Gastrocnemius medialis (tissue), 4 donors: Measurements from ENCODE around the gene SMYD1. TPM values are rescaled to one million over a fixed set of nuclear protein-coding genes. Genes with fewer than 3 reads are reported as not detected.
"Not testable (repeated sequence)": the region's sequence is repeated elsewhere in the genome, so short reads cannot be mapped to it uniquely, and the experiment has no call there.

Experiments used
- ATAC-seq, 2 donors: fragments of 150-250 bp; one replicate each; pipeline ENCODE4 v1.9.1; 2016
- DNase-seq, 2 donors: peaks; one replicate each; pipeline ENCODE4 v3.0.0-alpha.2; 2019
- H3K27ac ChIP-seq, 4 donors: fragments of 200-600 bp; sonication (generic); 1 replicate in 1 of 4; 2 replicates in 3 of 4; pipeline ENCODE4 v1.5.1; 2016 to 2018; ENCODE audit warnings: mild to moderate bottlenecking in 2 of 4, moderate library complexity in 1 of 4
- H3K27me3 ChIP-seq, 3 donors: fragments of 200-600 bp; sonication (generic) in 2 of 3; 1 replicate in 1 of 3; 2 replicates in 2 of 3; pipeline versions ENCODE4 v1.5.1 to v1.6.0; 2016 to 2019; ENCODE audit warnings: mild to moderate bottlenecking in 1 of 3, moderate library complexity in 1 of 3
- H3K36me3 ChIP-seq, 2 donors: fragments of 200-600 bp; sonication (generic) in 1 of 2; one replicate each; pipeline ENCODE4 v1.5.1; 2017 to 2018
- H3K4me1 ChIP-seq, 2 donors: fragments of 200-600 bp; sonication (generic) in 1 of 2; one replicate each; pipeline ENCODE4 v1.5.1; 2016 to 2017; ENCODE audit warnings: mild to moderate bottlenecking in 2 of 2
- H3K4me3 ChIP-seq, 4 donors: fragments of 200-600 bp; sonication (generic) in 3 of 4; 1 replicate in 1 of 4; 2 replicates in 3 of 4; pipeline ENCODE4 v1.5.1; 2016 to 2019; ENCODE audit warnings: mild to moderate bottlenecking in 2 of 4
- H3K9me3 ChIP-seq, 3 donors: fragments of 200-600 bp; sonication (generic) in 2 of 3; 1 replicate in 1 of 3; 2 replicates in 2 of 3; pipeline ENCODE4 v1.5.1; 2016 to 2019
- CTCF ChIP-seq, 5 experiments: fragments of 450-650 bp in 3 of 5; fragments of 200-600 bp in 2 of 5; sonication (generic) in 2 of 5; IDR thresholded peaks in 4 of 5; conservative IDR thresholded peaks in 1 of 5; 1 replicate in 4 of 5; 2 replicates in 1 of 5; pipeline ENCODE4 v1.5.1; 2016 to 2019; ENCODE audit warnings: antibody characterized with exemption in 5 of 5, mild to moderate bottlenecking in 3 of 5, moderate library complexity in 3 of 5
- POLR2A ChIP-seq, 2 donors: fragments of 450-650 bp; IDR thresholded peaks; one replicate each; pipeline ENCODE4 v1.6.1; 2017; ENCODE audit warnings: antibody characterized with exemption in 2 of 2, mild to moderate bottlenecking in 2 of 2, moderate library complexity in 2 of 2
- in situ Hi-C, 4 donors: fragments of 200-750 bp; cut with MboI; loops; one replicate each; pipeline versions ENCODE4 v1.15.0 to v1.8.0; 2017; ENCODE audit warnings: low sequenced_read_pairs in 4 of 4
- intact Hi-C: fragments of 100-400 bp; cut with DNase I; formaldehyde crosslinking; loops from one replicate; pipeline ENCODE4 v1.15.1; 2023; ENCODE audit warnings: low total_unique reads
- total RNA-seq, 4 donors: library from RNA; depleted of rRNA; stranded (reverse); fragments of >200 nt; gene quantifications; one replicate each; pipeline versions ENCODE4 v1.1.0 to v1.2.3, GENCODE V29; 2016

The SMYD1 gene
- 100 to 1,000 TPM; 107 to 214 (median 147) TPM for total RNA-seq

- in situ Hi-C loops = loop anchor here in 1 of 4 donors (25.0 kb wide), 1 partner anchor 595 kb away; no protein-coding TSS in a partner anchor
- ATAC-seq (peak; percentile 84 to 86), DNase-seq (peak; percentile 61 to 84)
- peak within 1 kb of the TSS; percentile 41 to 71 (median 58) for H3K4me3 ChIP-seq
- no peaks in the 10 kb centered on the region for H3K27me3 ChIP-seq
- no peaks in the 10 kb centered on the region for H3K9me3 ChIP-seq
- H3K36me3 ChIP-seq = no peaks in the 10 kb centered on the region
- intact Hi-C loops = loop anchor here (2.0 to 10.0 kb wide), 3 partner anchors 33 to 627 kb away; partner anchors contain the start of gene RPIA
- TF ChIP-seq POLR2A (IDR thresholded peaks at IDR 0.05) = peak; percentile 71 to 79
- TF ChIP-seq CTCF (IDR thresholded peaks at IDR 0.05 in 4 of 5, conservative IDR thresholded peaks at IDR 0.05 in 1 of 5) = no peak
- H3K27ac ChIP-seq = peak within 1 kb of the TSS; percentile 94 to 98 (median 98)
- H3K4me1 ChIP-seq = peaks cover 13 to 30% of the 10 kb centered on the region in 2 donors
Measured at GRCh38 chr2:88067598-88067997, at the start of gene SMYD1. SMYD1 (plus strand) TSS chr2:88067825; CDS start chr2:88067865, 40 bp downstream.

GRCh38 chr2:88018077-88018805 is 49.4 kb upstream of the SMYD1 start:
- H3K27me3 ChIP-seq, in situ Hi-C loops, H3K36me3 ChIP-seq, H3K4me1 ChIP-seq, H3K27ac ChIP-seq, DNase-seq, H3K9me3 ChIP-seq, ATAC-seq, H3K4me3 ChIP-seq: not testable (repeated sequence)
- intact Hi-C loops = loop anchor here (5.0 kb wide), 1 partner anchor 149 kb away; no protein-coding TSS in a partner anchor

- intact Hi-C loops = loop anchor here (5.0 kb wide), 1 partner anchor 148 kb away; no protein-coding TSS in a partner anchor
- Histone ChIP-seq H3K36me3 (no peaks in the 10 kb centered on the region), H3K27me3 (no peaks in the 10 kb centered on the region), H3K4me3 (no peak overlapping the region), H3K9me3 (no peaks in the 10 kb centered on the region), H3K4me1 (no peaks in the 10 kb centered on the region), H3K27ac (no peak overlapping the region)
- ATAC-seq = no peak
- DNase-seq = no peak
- TF ChIP-seq POLR2A (IDR thresholded peaks at IDR 0.05) = no peak
- TF ChIP-seq CTCF (IDR thresholded peaks at IDR 0.05 in 4 of 5, conservative IDR thresholded peaks at IDR 0.05 in 1 of 5) = no peak
- in situ Hi-C loops = no loop called here
Measured at GRCh38 chr2:88018909-88019308, 48.7 kb upstream of the SMYD1 start.

- in situ Hi-C loops = no loop called here
Measured at GRCh38 chr2:88019985-88020384, 47.6 kb upstream of the SMYD1 start.

More at GRCh38 chr2:88019985-88020384, 47.6 kb upstream of the SMYD1 start:
- H3K27me3 ChIP-seq = no peaks in the 10 kb centered on the region
- H3K9me3 ChIP-seq = no peaks in the 10 kb centered on the region
- H3K4me3 ChIP-seq = no peak overlapping the region
- TF ChIP-seq POLR2A (IDR thresholded peaks at IDR 0.05) (no peak), CTCF (IDR thresholded peaks at IDR 0.05 in 4 of 5, conservative IDR thresholded peaks at IDR 0.05 in 1 of 5) (no peak)
- no peak for ATAC-seq
- intact Hi-C loops = loop anchor here (5.0 kb wide), 1 partner anchor 147 kb away; no protein-coding TSS in a partner anchor
- H3K36me3 ChIP-seq = no peaks in the 10 kb centered on the region
- H3K4me1 ChIP-seq = no peaks in the 10 kb centered on the region
- no peak for DNase-seq
- no peak overlapping the region for H3K27ac ChIP-seq
